Type B pancreatic cell (in vitro differentiated cells): ENCODE measurements around the gene TRPV6. TPM values are rescaled to one million over a fixed set of nuclear protein-coding genes. Genes with fewer than 3 reads are reported as not detected.

ENCODE experiments used
- DNase-seq: peaks from one replicate; pipeline ENCODE4 v3.0.0; 2021; ENCODE audit warnings: mixed read lengths; ENCODE audit not compliant: unreplicated experiment; ENCODE audit errors: extremely low spot score
- H3K27ac Mint-ChIP-seq: 2 replicates; pipeline ENCODE4 v1.8.0; 2021; ENCODE audit warnings: mild to moderate bottlenecking, mixed read lengths
- H3K27me3 Mint-ChIP-seq: 2 replicates; pipeline ENCODE4 v1.8.0; 2021; ENCODE audit warnings: mixed read lengths
- H3K36me3 Mint-ChIP-seq: 2 replicates; pipeline ENCODE4 v1.8.0; 2021; ENCODE audit warnings: mixed read lengths
- H3K4me1 Mint-ChIP-seq: one replicate; pipeline ENCODE4 v1.8.0; 2021; ENCODE audit warnings: mixed read lengths; ENCODE audit not compliant: unreplicated experiment
- H3K4me3 Mint-ChIP-seq: 2 replicates; pipeline ENCODE4 v1.8.0; 2021; ENCODE audit warnings: mild to moderate bottlenecking, mixed read lengths
- H3K9me3 Mint-ChIP-seq: 2 replicates; pipeline ENCODE4 v1.8.0; 2021; ENCODE audit warnings: mixed read lengths
- CTCF ChIP-seq: fragments of 200-600 bp; sonication (generic); conservative IDR thresholded peaks from 2 replicates; pipeline ENCODE4 v1.5.0; 2021; ENCODE audit warnings: antibody characterized with exemption, mild to moderate bottlenecking
- total RNA-seq: library from RNA; stranded (reverse); gene quantifications from 2 replicates; pipeline ENCODE4 v1.2.1, GENCODE V29; 2021; ENCODE audit warnings: low replicate concordance

The TRPV6 gene
- total RNA-seq, 1 donor from 2014 or later = 8.1 TPM

- Mint-ChIP-seq H3K4me3 (no peak overlapping the region), H3K36me3 (no peaks in the 10 kb centered on the region), H3K4me1 (peaks cover 3% of the 10 kb centered on the region), H3K27me3 (peaks cover 20% of the 10 kb centered on the region), H3K27ac (no peak overlapping the region), H3K9me3 (no peaks in the 10 kb centered on the region)
- DNase-seq = no peak
- TF ChIP-seq CTCF = no peak
Measured at GRCh38 chr7:142859411-142859810, 26.1 kb downstream of the TRPV6 start.

GRCh38 chr7:142857625-142858024, 27.9 kb downstream of the TRPV6 start:
- no peak for TF ChIP-seq CTCF
- no peak overlapping the region for H3K27ac Mint-ChIP-seq
- peaks cover 6% of the 10 kb centered on the region for H3K4me1 Mint-ChIP-seq
- H3K36me3 Mint-ChIP-seq = no peaks in the 10 kb centered on the region
- H3K9me3 Mint-ChIP-seq = no peaks in the 10 kb centered on the region
- DNase-seq = no peak
- H3K27me3 Mint-ChIP-seq = peaks cover 22% of the 10 kb centered on the region
- no peak overlapping the region for H3K4me3 Mint-ChIP-seq

- Mint-ChIP-seq H3K9me3 (no peaks in the 10 kb centered on the region), H3K27me3 (peaks cover 26% of the 10 kb centered on the region), H3K36me3 (no peaks in the 10 kb centered on the region), H3K27ac (no peak overlapping the region), H3K4me1 (peaks cover 6% of the 10 kb centered on the region), H3K4me3 (peak overlapping the region; percentile 76)
- TF ChIP-seq CTCF = no peak
- DNase-seq = no peak
Measured at GRCh38 chr7:142856565-142857245, 28.8 kb downstream of the TRPV6 start.

- no peak for TF ChIP-seq CTCF
- no peak for DNase-seq
- peaks cover 32% of the 10 kb centered on the region for H3K27me3 Mint-ChIP-seq
Measured at GRCh38 chr7:142855756-142856564, 29.6 kb downstream of the TRPV6 start.

GRCh38 chr7:142855114-142855743, 30.3 kb downstream of the TRPV6 start:
- DNase-seq = no peak
- peak; percentile 43 for TF ChIP-seq CTCF
- H3K4me3 Mint-ChIP-seq = peak overlapping the region; percentile 76
- H3K4me1 Mint-ChIP-seq = peaks cover 6% of the 10 kb centered on the region
- H3K27me3 Mint-ChIP-seq = peaks cover 37% of the 10 kb centered on the region
- no peaks in the 10 kb centered on the region for H3K9me3 Mint-ChIP-seq
- no peaks in the 10 kb centered on the region for H3K36me3 Mint-ChIP-seq
- H3K27ac Mint-ChIP-seq = no peak overlapping the region

More at GRCh38 chr7:142855756-142856564, 29.6 kb downstream of the TRPV6 start:
- Mint-ChIP-seq H3K4me3 (peak overlapping the region; percentile 76), H3K27ac (no peak overlapping the region), H3K9me3 (no peaks in the 10 kb centered on the region), H3K36me3 (no peaks in the 10 kb centered on the region), H3K4me1 (peaks cover 6% of the 10 kb centered on the region)
